Tibial artery (tissue), 4 donors: Measurements from ENCODE around the gene DHRS7.

Source experiments
- DNase-seq, 2 donors: peaks; one replicate each; pipeline ENCODE4 v3.0.0-alpha.2; 2019
- H3K27ac ChIP-seq, 2 donors: fragments of 200-600 bp; sonication (generic) in 1 of 2; 1 replicate in 1 of 2; 2 replicates in 1 of 2; pipeline ENCODE4 v1.5.1; 2018 to 2019; ENCODE audit warnings: mild to moderate bottlenecking in 1 of 2
- H3K27me3 ChIP-seq, 2 donors: fragments of 200-600 bp; sonication (generic) in 1 of 2; one replicate each; pipeline versions ENCODE4 v1.5.1 to v1.6.0; 2016 to 2019
- H3K36me3 ChIP-seq, 3 donors: fragments of 200-600 bp; sonication (generic) in 2 of 3; one replicate each; pipeline ENCODE4 v1.5.1; 2016 to 2019; ENCODE audit warnings: mild to moderate bottlenecking in 2 of 3
- H3K4me1 ChIP-seq, 4 donors: fragments of 200-600 bp; sonication (generic) in 2 of 4; 1 replicate in 3 of 4; 2 replicates in 1 of 4; pipeline ENCODE4 v1.5.1; 2016 to 2019
- H3K4me3 ChIP-seq, 2 donors: fragments of 200-600 bp; sonication (generic) in 1 of 2; 1 replicate in 1 of 2; 2 replicates in 1 of 2; pipeline ENCODE4 v1.5.1; 2018 to 2019; ENCODE audit warnings: mild to moderate bottlenecking in 2 of 2
- H3K9me3 ChIP-seq, 3 donors: fragments of 200-600 bp; sonication (generic) in 1 of 3; one replicate each; pipeline ENCODE4 v1.5.1; 2016 to 2019
- CTCF ChIP-seq, 2 experiments: fragments of 200-600 bp in 1 of 2; fragments of 450-650 bp in 1 of 2; IDR thresholded peaks; one replicate each; pipeline ENCODE4 v1.5.1; 2017 to 2019; ENCODE audit warnings: antibody characterized with exemption in 2 of 2, mild to moderate bottlenecking in 1 of 2, moderate library complexity in 1 of 2
- intact Hi-C: fragments of 100-400 bp; cut with DNase I; formaldehyde crosslinking; loops from one replicate; pipeline ENCODE4 v1.15.0; 2023; ENCODE audit warnings: low total_unique reads

The DHRS7 gene

GRCh38 chr14:60094306-60094897 is 70.8 kb downstream of the DHRS7 start:
- Histone ChIP-seq H3K4me3 (no peak overlapping the region), H3K36me3 (no peaks in the 10 kb centered on the region), H3K9me3 (no peaks in the 10 kb centered on the region), H3K27ac (peak overlapping the region; percentile 96 to 97), H3K4me1 (peaks cover 0 to 35% (median 7%) of the 10 kb centered on the region in 4 donors), H3K27me3 (no peaks in the 10 kb centered on the region)
- intact Hi-C loops = loop anchor here (5.0 to 10.0 kb wide), 2 partner anchors 68 to 150 kb away; partner anchors contain the start of gene PPM1A
- DNase-seq = no peak
- no peak for TF ChIP-seq CTCF (IDR thresholded peaks at IDR 0.05)
